Activated CD4-positive, alpha-beta memory T cell treated with anti-CD3 and anti-CD28 coated beads, Interleukin-2, amount 10 ng/mL, durations not matched to agents 7 days and 5 days (primary cell): ENCODE measurements around the gene TNRC6B. TPM values are rescaled to one million over a fixed set of nuclear protein-coding genes. Genes with fewer than 3 reads are reported as not detected.

ENCODE experiments used
- CTCF ChIA-PET: fragments of 350-600 bp; sonication (Branson Sonifier 250); formaldehyde crosslinking; loops from one replicate; lab custom pipeline; 2021; ENCODE audit warnings: antibody characterized with exemption, inconsistent platforms; lab: Charles Lee
- POLR2A ChIA-PET: fragments of 350-600 bp; sonication (Branson Sonifier 250); formaldehyde crosslinking; loops from one replicate; lab custom pipeline; 2021; ENCODE audit warnings: antibody characterized with exemption; lab: Charles Lee
- DNase-seq: peaks from one replicate; pipeline ENCODE4 v3.0.0-alpha.2; 2020
- H3K27ac Mint-ChIP-seq: one replicate; pipeline ENCODE4 v1.8.0; 2021; ENCODE audit warnings: mild to moderate bottlenecking, mixed read lengths
- H3K27me3 Mint-ChIP-seq: one replicate; pipeline ENCODE4 v1.8.0; 2021; ENCODE audit warnings: mixed read lengths
- H3K36me3 Mint-ChIP-seq: one replicate; pipeline ENCODE4 v1.8.0; 2021; ENCODE audit warnings: low read depth, mixed read lengths
- H3K4me1 Mint-ChIP-seq: one replicate; pipeline ENCODE4 v1.8.0; 2021; ENCODE audit warnings: mixed read lengths
- H3K4me3 Mint-ChIP-seq: one replicate; pipeline ENCODE4 v1.8.0; 2021; ENCODE audit warnings: mild to moderate bottlenecking, mixed read lengths
- H3K9me3 Mint-ChIP-seq: one replicate; pipeline ENCODE4 v1.8.0; 2021; ENCODE audit warnings: mixed read lengths
- total RNA-seq, 2 experiments: library from RNA; stranded (reverse); gene quantifications; one replicate each; pipeline ENCODE4 v1.2.3, GENCODE V29; 2021

Gene TNRC6B
- total RNA-seq, 2 experiments from 2014 or later = 51.0 to 55.0 TPM

DNA sequence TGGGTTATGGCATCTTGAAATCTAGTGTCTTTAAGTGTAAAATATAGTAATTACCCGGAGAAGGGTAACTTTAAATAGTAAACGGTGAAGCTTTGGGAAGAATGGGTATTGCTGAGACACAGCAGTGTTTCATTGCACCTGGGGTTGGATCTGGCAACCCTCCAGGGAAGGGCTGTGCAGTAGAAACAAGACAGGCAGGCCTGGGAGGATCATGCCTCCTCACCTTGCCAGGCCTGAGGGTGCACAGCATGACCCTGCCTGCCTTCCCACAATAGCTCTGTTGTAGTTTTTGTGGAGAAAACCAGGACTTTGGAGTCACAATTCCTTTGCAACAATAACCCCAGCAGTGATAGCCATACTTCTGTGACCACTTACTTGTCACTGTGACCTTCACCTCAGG, 104.0 kb downstream of the TNRC6B start:
- no peak for DNase-seq
- H3K27me3 Mint-ChIP-seq = no peaks in the 10 kb centered on the region
- H3K4me1 Mint-ChIP-seq = peaks cover 46% of the 10 kb centered on the region
- H3K9me3 Mint-ChIP-seq = no peaks in the 10 kb centered on the region
- CTCF ChIA-PET = no interaction called here
- H3K4me3 Mint-ChIP-seq = no peak overlapping the region
- H3K27ac Mint-ChIP-seq = no peak overlapping the region
- POLR2A ChIA-PET = no interaction called here
- peaks cover 60% of the 10 kb centered on the region for H3K36me3 Mint-ChIP-seq

- H3K4me3 Mint-ChIP-seq = no peak overlapping the region
- ChIA-PET POLR2A (interaction anchor here (0.7 to 1.9 kb wide), 10 partner anchors 10 to 241 kb away, joined by 3 to 10 read pairs (median 3); partner anchors contain the start of gene TNRC6B), CTCF (interaction anchor here (0.5 to 3.7 kb wide), 2 partner anchors 62 to 121 kb away, joined by 3 to 10 read pairs; no protein-coding TSS in a partner anchor)
- no peaks in the 10 kb centered on the region for H3K27me3 Mint-ChIP-seq
- H3K9me3 Mint-ChIP-seq = no peaks in the 10 kb centered on the region
- H3K27ac Mint-ChIP-seq = peak overlapping the region; percentile 58
- peak; percentile 36 for DNase-seq
- H3K4me1 Mint-ChIP-seq = peaks cover 58% of the 10 kb centered on the region
- peaks cover 59% of the 10 kb centered on the region for H3K36me3 Mint-ChIP-seq
Observed at GRCh38 chr22:40285513-40285912, 107.8 kb downstream of the TNRC6B start.

GRCh38 chr22:40289991-40290459, 112.3 kb downstream of the TNRC6B start:
- POLR2A ChIA-PET = interaction anchor here (0.6 to 2.5 kb wide), 14 partner anchors 11 to 246 kb away, joined by 3 to 27 read pairs (median 4); partner anchors contain the start of genes ADSL and TNRC6B
- CTCF ChIA-PET = interaction anchor here (0.9 kb wide), 1 partner anchor 56 kb away, joined by 3 read pairs; no protein-coding TSS in a partner anchor

GRCh38 chr22:40290516-40290915, 112.8 kb downstream of the TNRC6B start:
- peaks cover 59% of the 10 kb centered on the region for H3K36me3 Mint-ChIP-seq
- no peaks in the 10 kb centered on the region for H3K9me3 Mint-ChIP-seq
- no peaks in the 10 kb centered on the region for H3K27me3 Mint-ChIP-seq
- POLR2A ChIA-PET = interaction anchor here (0.9 to 2.5 kb wide), 11 partner anchors 10 to 246 kb away, joined by 3 to 27 read pairs (median 6); partner anchors contain the start of genes ADSL and TNRC6B
- CTCF ChIA-PET = interaction anchor here (0.6 to 0.9 kb wide), 3 partner anchors 26 to 57 kb away, joined by 3 to 7 read pairs (median 3); no protein-coding TSS in a partner anchor
- H3K4me1 Mint-ChIP-seq = peaks cover 56% of the 10 kb centered on the region
- peak overlapping the region; percentile 9 for H3K4me3 Mint-ChIP-seq
- H3K27ac Mint-ChIP-seq = peak overlapping the region; percentile 89
- no peak for DNase-seq

More at GRCh38 chr22:40289991-40290459, 112.3 kb downstream of the TNRC6B start:
- peak overlapping the region; percentile 89 for H3K27ac Mint-ChIP-seq
- peaks cover 61% of the 10 kb centered on the region for H3K4me1 Mint-ChIP-seq
- H3K36me3 Mint-ChIP-seq = peaks cover 58% of the 10 kb centered on the region
- H3K27me3 Mint-ChIP-seq = no peaks in the 10 kb centered on the region
- H3K9me3 Mint-ChIP-seq = no peaks in the 10 kb centered on the region
- peak overlapping the region; percentile 40 for H3K4me3 Mint-ChIP-seq
- peak; percentile 75 for DNase-seq

DNA sequence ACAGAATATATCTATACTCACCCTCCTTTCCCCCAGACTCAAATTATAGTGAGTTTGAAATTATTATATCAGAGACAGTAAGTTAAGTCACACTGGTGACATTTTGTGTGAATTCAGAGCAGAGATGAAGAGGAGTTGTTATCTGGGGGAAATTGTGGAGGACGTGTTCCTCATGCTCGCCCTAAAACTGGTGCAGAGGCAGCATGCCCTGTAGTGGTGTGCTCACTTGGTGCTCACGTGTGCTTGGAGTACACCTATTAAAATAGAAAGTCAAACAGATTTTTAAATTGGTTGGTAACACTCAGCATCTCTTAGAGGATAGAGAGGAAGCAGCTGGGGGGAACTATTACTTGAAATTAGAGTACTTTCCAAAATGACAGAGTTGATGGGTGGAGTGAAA, 117.0 kb downstream of the TNRC6B start:
- ChIA-PET POLR2A (no interaction called here), CTCF (no interaction called here)
- peaks cover 27% of the 10 kb centered on the region for H3K4me1 Mint-ChIP-seq
- H3K36me3 Mint-ChIP-seq = peaks cover 51% of the 10 kb centered on the region
- DNase-seq = no peak
- H3K9me3 Mint-ChIP-seq = no peaks in the 10 kb centered on the region
- no peak overlapping the region for H3K27ac Mint-ChIP-seq
- H3K27me3 Mint-ChIP-seq = no peaks in the 10 kb centered on the region
- H3K4me3 Mint-ChIP-seq = no peak overlapping the region

DNA sequence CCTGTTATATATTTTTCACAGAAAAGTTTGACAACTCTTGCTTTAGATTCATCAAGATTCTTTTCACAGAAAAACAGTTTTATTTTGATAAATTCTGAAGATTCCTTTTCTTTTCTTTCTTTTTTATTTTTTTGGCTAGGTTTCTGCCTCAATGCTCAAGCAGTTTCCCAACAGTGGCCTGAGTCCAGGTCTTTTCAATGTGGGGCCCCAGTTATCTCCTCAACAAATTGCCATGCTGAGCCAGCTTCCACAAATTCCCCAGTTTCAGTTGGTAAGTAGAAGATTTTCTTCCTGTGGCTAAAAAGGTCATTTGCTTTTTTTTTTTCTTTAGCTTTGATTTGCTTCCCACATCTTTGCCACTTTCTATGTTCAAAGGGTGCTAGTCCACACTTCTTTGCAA, 122.6 kb downstream of the TNRC6B start:
- no peak overlapping the region for H3K27ac Mint-ChIP-seq
- H3K4me3 Mint-ChIP-seq = no peak overlapping the region
- ChIA-PET CTCF (no interaction called here), POLR2A (interaction anchor here (1.1 to 1.5 kb wide), 4 partner anchors 10 to 256 kb away, joined by 3 to 5 read pairs (median 4); partner anchors contain the start of gene TNRC6B)
- no peaks in the 10 kb centered on the region for H3K9me3 Mint-ChIP-seq
- H3K36me3 Mint-ChIP-seq = peaks cover 48% of the 10 kb centered on the region
- no peaks in the 10 kb centered on the region for H3K27me3 Mint-ChIP-seq
- H3K4me1 Mint-ChIP-seq = peaks cover 18% of the 10 kb centered on the region
- DNase-seq = no peak

DNA sequence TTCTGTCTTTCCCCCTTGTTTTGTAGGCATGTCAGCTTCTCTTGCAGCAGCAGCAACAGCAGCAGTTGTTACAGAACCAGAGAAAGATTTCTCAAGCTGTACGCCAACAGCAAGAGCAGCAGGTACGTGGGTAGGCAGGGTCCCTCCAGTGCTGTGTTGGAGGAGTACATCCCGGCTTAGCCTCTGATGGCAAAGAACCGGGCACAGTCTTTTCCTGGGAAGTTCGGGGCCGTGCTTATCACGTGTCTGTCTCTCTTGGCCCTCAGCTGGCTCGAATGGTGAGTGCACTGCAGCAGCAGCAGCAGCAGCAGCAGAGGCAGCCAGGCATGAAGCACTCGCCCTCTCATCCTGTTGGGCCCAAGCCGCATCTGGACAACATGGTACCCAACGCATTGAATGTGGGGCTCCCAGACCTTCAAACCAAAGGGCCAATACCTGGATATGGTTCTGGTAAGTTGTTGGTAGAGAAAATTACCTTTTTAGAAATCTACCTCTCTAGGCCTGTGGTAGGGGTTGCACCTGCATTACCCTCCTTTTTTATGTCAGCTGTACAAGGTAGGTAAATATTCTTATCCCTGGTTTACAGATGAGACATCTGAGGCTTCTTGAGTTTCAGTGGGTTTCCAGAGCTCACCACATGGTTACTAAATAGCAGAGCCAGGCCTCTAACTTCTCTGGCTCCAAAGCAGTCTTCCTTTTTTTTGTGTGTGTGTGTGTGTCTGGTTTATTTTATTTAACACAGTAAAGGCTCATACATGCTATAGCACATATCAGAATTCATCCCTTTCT, 123.4 kb downstream of the TNRC6B start:
- POLR2A ChIA-PET = interaction anchor here (1.0 to 1.5 kb wide), 4 partner anchors 11 to 257 kb away, joined by 3 to 5 read pairs (median 4); partner anchors contain the start of gene TNRC6B
- no peak overlapping the region for H3K4me3 Mint-ChIP-seq
- no peaks in the 10 kb centered on the region for H3K27me3 Mint-ChIP-seq
- DNase-seq = no peak
- peaks cover 41% of the 10 kb centered on the region for H3K36me3 Mint-ChIP-seq
- no peak overlapping the region for H3K27ac Mint-ChIP-seq
- H3K9me3 Mint-ChIP-seq = no peaks in the 10 kb centered on the region
- CTCF ChIA-PET = interaction anchor here (1.0 kb wide), 1 partner anchor 47 kb away, joined by 4 read pairs; no protein-coding TSS in a partner anchor
- H3K4me1 Mint-ChIP-seq = peaks cover 18% of the 10 kb centered on the region

GRCh38 chr22:40302149-40302548, 124.4 kb downstream of the TNRC6B start:
- no peak overlapping the region for H3K4me3 Mint-ChIP-seq
- peaks cover 18% of the 10 kb centered on the region for H3K4me1 Mint-ChIP-seq
- H3K9me3 Mint-ChIP-seq = no peaks in the 10 kb centered on the region
- POLR2A ChIA-PET = interaction anchor here (1.0 kb wide), 1 partner anchor 16 kb away, joined by 3 read pairs; no protein-coding TSS in a partner anchor
- no peak overlapping the region for H3K27ac Mint-ChIP-seq
- CTCF ChIA-PET = interaction anchor here (0.7 kb wide), 1 partner anchor 60 kb away, joined by 3 read pairs; no protein-coding TSS in a partner anchor
- no peaks in the 10 kb centered on the region for H3K27me3 Mint-ChIP-seq
- H3K36me3 Mint-ChIP-seq = peaks cover 35% of the 10 kb centered on the region
- no peak for DNase-seq

- Mint-ChIP-seq H3K9me3 (no peaks in the 10 kb centered on the region), H3K36me3 (peaks cover 44% of the 10 kb centered on the region), H3K27ac (no peak overlapping the region), H3K27me3 (no peaks in the 10 kb centered on the region), H3K4me1 (peaks cover 27% of the 10 kb centered on the region), H3K4me3 (no peak overlapping the region)
- ChIA-PET CTCF (no interaction called here), POLR2A (no interaction called here)
- no peak for DNase-seq
Observed at GRCh38 chr22:40305625-40306024, 127.9 kb downstream of the TNRC6B start.

DNA sequence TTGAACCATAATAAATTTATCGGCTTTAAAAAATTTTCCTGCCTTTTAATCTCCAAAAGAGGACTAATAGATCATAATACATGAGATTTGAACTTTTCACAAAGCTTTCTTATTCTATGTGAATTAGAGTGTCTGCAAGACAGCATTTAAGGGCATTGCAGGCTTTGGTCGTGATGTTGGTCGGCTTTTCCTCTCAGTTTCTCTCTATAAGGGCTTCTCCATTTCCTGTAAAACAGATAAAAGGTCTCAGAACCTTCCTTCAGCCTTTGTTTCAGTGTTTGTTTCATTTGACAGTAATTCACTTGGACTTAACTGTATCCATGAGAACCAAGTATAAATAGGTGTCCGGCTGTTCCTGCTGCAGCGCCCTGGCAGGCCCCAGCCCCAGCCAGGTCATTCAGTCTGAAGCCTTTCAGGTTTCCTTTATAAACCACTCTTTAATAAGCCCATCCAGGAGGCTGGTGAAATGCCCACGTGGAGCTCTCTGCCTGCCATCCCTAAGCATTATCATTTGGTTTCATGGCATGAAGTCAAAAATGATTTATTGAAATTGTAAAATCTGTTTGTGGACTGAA, 131.4 kb downstream of the TNRC6B start:
- Mint-ChIP-seq H3K4me1 (peaks cover 18% of the 10 kb centered on the region), H3K9me3 (no peaks in the 10 kb centered on the region), H3K4me3 (no peak overlapping the region), H3K36me3 (peaks cover 61% of the 10 kb centered on the region), H3K27me3 (no peaks in the 10 kb centered on the region), H3K27ac (no peak overlapping the region)
- no peak for DNase-seq
- POLR2A ChIA-PET = interaction anchor here (0.8 to 2.4 kb wide), 5 partner anchors 10 to 253 kb away, joined by 3 to 6 read pairs (median 3); no protein-coding TSS in a partner anchor
- CTCF ChIA-PET = interaction anchor here (1.0 to 1.5 kb wide), 3 partner anchors 36 to 39 kb away, joined by 3 read pairs; no protein-coding TSS in a partner anchor

DNA sequence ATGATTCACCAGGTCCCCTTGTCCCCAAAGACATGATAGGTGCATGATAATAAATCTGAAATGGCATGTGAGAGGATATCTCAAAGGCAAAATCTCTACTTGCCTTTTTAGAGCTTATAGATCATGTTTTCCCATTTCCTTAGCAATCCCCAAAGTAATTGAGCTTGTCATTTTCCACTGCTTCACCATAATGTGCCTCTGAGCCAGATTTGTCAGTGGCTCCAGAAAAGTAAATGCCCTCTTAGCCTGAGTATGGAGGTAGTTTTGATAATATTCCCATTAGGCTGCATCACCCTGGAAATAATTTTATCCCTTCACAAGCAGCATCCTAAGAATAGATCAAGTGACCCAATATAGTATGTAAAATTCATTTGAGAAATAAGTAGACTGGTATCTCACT, 131.9 kb downstream of the TNRC6B start:
- H3K27me3 Mint-ChIP-seq = no peaks in the 10 kb centered on the region
- ChIA-PET POLR2A (interaction anchor here (0.8 to 2.4 kb wide), 5 partner anchors 14 to 254 kb away, joined by 3 to 6 read pairs (median 3); no protein-coding TSS in a partner anchor), CTCF (interaction anchor here (1.0 to 1.5 kb wide), 2 partner anchors 36 to 39 kb away, joined by 3 read pairs; no protein-coding TSS in a partner anchor)
- H3K9me3 Mint-ChIP-seq = no peaks in the 10 kb centered on the region
- DNase-seq = no peak
- H3K36me3 Mint-ChIP-seq = peaks cover 67% of the 10 kb centered on the region
- H3K27ac Mint-ChIP-seq = no peak overlapping the region
- no peak overlapping the region for H3K4me3 Mint-ChIP-seq
- H3K4me1 Mint-ChIP-seq = peaks cover 18% of the 10 kb centered on the region

DNA sequence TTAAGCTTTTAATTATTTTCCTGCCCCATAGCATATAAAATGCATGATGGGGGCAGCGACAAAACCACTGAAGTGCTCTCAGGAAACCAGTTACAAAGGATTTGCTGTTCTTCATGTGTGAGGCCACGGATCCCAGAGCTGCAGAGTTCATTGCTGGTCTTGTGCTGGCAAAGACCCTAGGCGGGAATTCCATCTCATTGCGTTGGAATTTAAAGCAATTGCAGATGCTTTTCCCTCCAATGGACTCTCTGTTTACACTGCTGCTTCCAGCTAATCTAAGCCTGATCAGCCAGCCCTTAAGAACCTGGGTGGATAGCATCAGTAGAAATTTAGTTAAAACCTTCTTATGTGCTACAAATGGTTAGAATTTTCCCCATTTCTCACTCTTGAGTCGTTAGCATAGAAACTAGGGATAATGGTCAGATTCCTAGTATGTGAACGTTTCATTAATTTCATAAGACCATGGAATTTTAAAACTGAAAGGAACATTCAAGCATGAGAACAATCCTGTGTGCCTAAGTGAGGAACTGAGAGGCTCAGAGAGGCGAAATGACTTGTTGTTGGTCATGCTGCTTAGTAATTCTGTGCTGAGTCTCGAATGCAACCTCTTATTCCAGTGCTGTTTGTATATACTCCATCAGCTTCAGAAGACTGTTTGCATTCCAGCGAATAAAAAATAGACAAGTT, 132.5 kb downstream of the TNRC6B start:
- peaks cover 70% of the 10 kb centered on the region for H3K36me3 Mint-ChIP-seq
- no peaks in the 10 kb centered on the region for H3K9me3 Mint-ChIP-seq
- POLR2A ChIA-PET = interaction anchor here (0.8 to 1.3 kb wide), 3 partner anchors 13 to 37 kb away, joined by 3 read pairs; no protein-coding TSS in a partner anchor
- H3K4me1 Mint-ChIP-seq = peaks cover 18% of the 10 kb centered on the region
- no peak for DNase-seq
- no peak overlapping the region for H3K27ac Mint-ChIP-seq
- H3K4me3 Mint-ChIP-seq = no peak overlapping the region
- no peaks in the 10 kb centered on the region for H3K27me3 Mint-ChIP-seq
- CTCF ChIA-PET = interaction anchor here (1.0 to 1.7 kb wide), 3 partner anchors 37 to 38 kb away, joined by 3 to 4 read pairs (median 3); no protein-coding TSS in a partner anchor
